ENCODE data around the gene PLEKHO2. TPM values are rescaled to one million over a fixed set of nuclear protein-coding genes. Genes with fewer than 3 reads are reported as not detected.

Gene PLEKHO2
- total and polyA plus RNA-seq, 2 experiments from 2014 or later, result 12.7 to 15.1 TPM

DNA sequence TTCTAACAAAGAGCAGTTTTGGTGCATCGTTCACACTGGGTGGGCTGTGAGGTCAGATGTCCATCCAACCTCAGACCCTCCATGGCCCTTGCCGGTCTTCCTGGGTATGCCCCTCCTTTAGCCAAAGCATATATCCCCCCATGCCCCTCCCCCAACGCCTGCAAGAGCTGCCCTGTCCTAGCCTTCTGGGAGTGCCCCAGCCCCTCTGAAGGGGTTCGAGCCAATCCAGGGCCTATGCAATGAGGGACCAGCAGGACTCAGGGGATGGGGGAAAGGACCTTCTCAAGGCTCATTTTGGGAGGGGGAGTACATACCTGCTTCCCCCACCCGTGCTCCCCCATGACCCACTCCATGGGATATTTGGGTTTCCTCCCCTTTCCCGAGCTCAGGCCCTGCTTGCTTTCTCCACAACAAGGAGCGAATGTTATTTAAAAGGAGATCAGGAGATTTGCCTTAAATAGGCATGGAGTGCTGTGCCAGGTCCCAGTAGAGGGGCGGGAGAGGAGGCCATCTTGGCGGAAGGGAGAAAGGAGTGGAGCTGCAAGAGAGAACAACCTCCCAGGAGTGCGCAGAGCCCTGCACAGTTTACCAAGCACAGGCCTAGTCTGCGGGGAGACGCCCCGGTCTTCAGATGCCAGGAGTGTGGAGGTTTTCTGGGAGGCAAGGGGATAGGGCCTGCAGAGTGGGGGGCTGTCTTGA is 34.5 kb upstream of the PLEKHO2 start:
- H3K27ac ChIP-seq, result no peak overlapping the region
- TF ChIP-seq, protein P1, sequence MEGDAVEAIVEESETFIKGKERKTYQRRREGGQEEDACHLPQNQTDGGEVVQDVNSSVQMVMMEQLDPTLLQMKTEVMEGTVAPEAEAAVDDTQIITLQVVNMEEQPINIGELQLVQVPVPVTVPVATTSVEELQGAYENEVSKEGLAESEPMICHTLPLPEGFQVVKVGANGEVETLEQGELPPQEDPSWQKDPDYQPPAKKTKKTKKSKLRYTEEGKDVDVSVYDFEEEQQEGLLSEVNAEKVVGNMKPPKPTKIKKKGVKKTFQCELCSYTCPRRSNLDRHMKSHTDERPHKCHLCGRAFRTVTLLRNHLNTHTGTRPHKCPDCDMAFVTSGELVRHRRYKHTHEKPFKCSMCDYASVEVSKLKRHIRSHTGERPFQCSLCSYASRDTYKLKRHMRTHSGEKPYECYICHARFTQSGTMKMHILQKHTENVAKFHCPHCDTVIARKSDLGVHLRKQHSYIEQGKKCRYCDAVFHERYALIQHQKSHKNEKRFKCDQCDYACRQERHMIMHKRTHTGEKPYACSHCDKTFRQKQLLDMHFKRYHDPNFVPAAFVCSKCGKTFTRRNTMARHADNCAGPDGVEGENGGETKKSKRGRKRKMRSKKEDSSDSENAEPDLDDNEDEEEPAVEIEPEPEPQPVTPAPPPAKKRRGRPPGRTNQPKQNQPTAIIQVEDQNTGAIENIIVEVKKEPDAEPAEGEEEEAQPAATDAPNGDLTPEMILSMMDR (IDR thresholded peaks at IDR 0.05; ENCODE audit: poor library complexity), result no peak
- TF ChIP-seq EZH2 (IDR thresholded peaks at IDR 0.05; ENCODE audit: borderline replicate concordance), result no peak
- TF ChIP-seq EZH2phosphoT487 (IDR thresholded peaks at IDR 0.05; ENCODE audit: low read depth, severe bottlenecking, unreplicated experiment), result no peak
- H3K9me3 ChIP-seq (ENCODE audit: low read depth), result no peaks in the 10 kb centered on the region
- no peak overlapping the region for H3K4me2 ChIP-seq
- no peaks in the 10 kb centered on the region for H3K9me2 ChIP-seq (replicated peaks; ENCODE audit: insufficient read depth)
- no peaks in the 10 kb centered on the region for H3K36me3 ChIP-seq (replicated peaks; ENCODE audit: insufficient read depth, low read depth)
- WGBS (ENCODE audit: low lambda C conversion rate, missing lambda C conversion rate), result 80% methylated on average over 12 of the region's 13 CpGs
- H3K79me2 ChIP-seq, result no peaks in the 10 kb centered on the region
- H2AFZ ChIP-seq, result no peak overlapping the region
- no peaks in the 10 kb centered on the region for H4K20me1 ChIP-seq (ENCODE audit: insufficient read depth, poor library complexity, severe bottlenecking)
- no peaks in the 10 kb centered on the region for H3K27me3 ChIP-seq
- DNase-seq (ENCODE audit: low spot score), result no peak
- peaks cover 2% of the 10 kb centered on the region for H3K4me1 ChIP-seq (ENCODE audit: insufficient read depth)
- H3K4me3 ChIP-seq, result no peak overlapping the region

DNA sequence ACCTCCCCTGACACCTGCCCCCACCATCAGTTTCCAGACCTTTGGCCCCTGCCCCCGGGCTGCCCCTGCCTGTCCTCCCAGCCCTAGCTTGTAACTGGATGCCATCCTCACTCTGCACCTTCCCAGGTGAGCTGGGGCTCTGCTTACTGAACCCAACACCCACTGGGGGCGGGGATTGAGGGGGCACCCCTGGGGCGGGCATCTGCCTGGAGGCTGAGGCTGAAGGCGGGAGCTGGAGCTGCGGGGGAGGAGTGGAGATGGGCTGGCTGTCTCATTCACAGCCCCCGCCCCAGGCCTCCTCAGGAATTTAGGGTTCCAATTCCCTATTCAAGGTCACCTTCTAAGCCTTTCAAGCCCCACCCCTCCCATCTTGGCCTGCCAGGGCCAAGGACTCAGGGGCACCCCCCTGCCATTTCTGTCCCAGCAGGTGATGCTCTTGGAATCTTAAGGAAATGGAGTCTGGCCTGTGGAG is 33.9 kb upstream of the PLEKHO2 start:
- Histone ChIP-seq H3K27me3 (no peaks in the 10 kb centered on the region), H3K9me2 (replicated peaks; ENCODE audit: insufficient read depth) (no peaks in the 10 kb centered on the region), H3K79me2 (no peaks in the 10 kb centered on the region), H2AFZ (no peak overlapping the region), H3K27ac (no peak overlapping the region), H3K9me3 (ENCODE audit: low read depth) (no peaks in the 10 kb centered on the region), H4K20me1 (ENCODE audit: insufficient read depth, poor library complexity, severe bottlenecking) (no peaks in the 10 kb centered on the region), H3K4me3 (no peak overlapping the region), H3K36me3 (replicated peaks; ENCODE audit: insufficient read depth, low read depth) (no peaks in the 10 kb centered on the region), H3K4me2 (no peak overlapping the region), H3K4me1 (ENCODE audit: insufficient read depth) (no peaks in the 10 kb centered on the region)
- DNase-seq (ENCODE audit: low spot score), result no peak
- WGBS (ENCODE audit: low lambda C conversion rate, missing lambda C conversion rate), result 82% methylated on average over 2 of the region's 6 CpGs
- TF ChIP-seq EZH2phosphoT487 (IDR thresholded peaks at IDR 0.05; ENCODE audit: low read depth, severe bottlenecking, unreplicated experiment) (no peak), EZH2 (IDR thresholded peaks at IDR 0.05; ENCODE audit: borderline replicate concordance) (no peak)
- TF ChIP-seq, protein P1 (IDR thresholded peaks at IDR 0.05; ENCODE audit: poor library complexity), result no peak

DNA sequence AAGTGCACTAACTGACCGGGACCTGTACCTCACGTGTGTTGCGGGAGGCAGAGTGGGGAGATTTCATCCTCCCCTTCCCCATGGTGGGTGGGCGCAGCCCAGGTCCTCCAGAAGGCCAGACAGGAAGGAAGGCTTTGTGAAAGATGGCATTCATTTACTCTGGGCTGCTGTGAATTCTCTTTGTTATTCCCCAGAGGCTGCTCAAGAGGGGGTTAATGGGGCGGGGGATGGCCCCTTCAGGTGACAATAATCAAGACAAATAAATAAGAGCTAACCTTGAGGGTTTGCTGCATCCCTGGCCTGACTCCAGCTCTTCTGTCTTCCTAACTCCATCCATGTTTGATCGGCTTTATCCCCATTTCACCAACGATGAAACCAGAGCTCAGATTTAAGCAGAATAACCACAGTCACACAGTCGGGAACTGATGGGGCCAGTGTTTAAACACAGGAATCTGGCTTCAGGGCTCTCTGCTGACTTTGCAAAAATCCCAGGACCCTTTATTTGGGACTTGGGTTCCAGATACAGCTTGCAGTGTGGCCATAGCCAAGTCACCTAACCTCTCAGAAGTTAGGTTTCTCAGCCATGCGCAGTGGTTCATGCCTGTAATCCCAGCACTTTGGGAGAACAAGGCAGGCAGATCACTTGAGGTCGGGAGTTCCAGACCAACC is 32.8 kb upstream of the PLEKHO2 start:
- DNase-seq (ENCODE audit: low spot score), result no peak
- no peaks in the 10 kb centered on the region for H4K20me1 ChIP-seq (ENCODE audit: insufficient read depth, poor library complexity, severe bottlenecking)
- H3K4me3 ChIP-seq, result no peak overlapping the region
- H3K79me2 ChIP-seq, result no peaks in the 10 kb centered on the region
- no peaks in the 10 kb centered on the region for H3K36me3 ChIP-seq (replicated peaks; ENCODE audit: insufficient read depth, low read depth)
- no peaks in the 10 kb centered on the region for H3K27me3 ChIP-seq
- no peak overlapping the region for H3K27ac ChIP-seq
- no peak overlapping the region for H3K4me2 ChIP-seq
- H3K9me2 ChIP-seq (replicated peaks; ENCODE audit: insufficient read depth), result no peaks in the 10 kb centered on the region
- WGBS (ENCODE audit: low lambda C conversion rate, missing lambda C conversion rate), result 59% methylated on average over 10 of the region's 10 CpGs
- H3K4me1 ChIP-seq (ENCODE audit: insufficient read depth), result no peaks in the 10 kb centered on the region
- no peaks in the 10 kb centered on the region for H3K9me3 ChIP-seq (ENCODE audit: low read depth)
- no peak overlapping the region for H2AFZ ChIP-seq
- TF ChIP-seq EZH2phosphoT487 (IDR thresholded peaks at IDR 0.05; ENCODE audit: low read depth, severe bottlenecking, unreplicated experiment) (no peak), EZH2 (IDR thresholded peaks at IDR 0.05; ENCODE audit: borderline replicate concordance) (no peak)
- TF ChIP-seq, protein P1 (IDR thresholded peaks at IDR 0.05; ENCODE audit: poor library complexity), result no peak

Data from hepatocyte (in vitro differentiated cells).